GM19099 (cell line): ENCODE measurements around the gene MYPOP.

Experiments
- POLR2A ChIP-seq: IDR thresholded peaks from 3 replicates; pipeline ENCODE4 v1.6.1; 2011; ENCODE audit warnings: low read depth; ENCODE audit not compliant: insufficient read length; ENCODE audit errors: extremely low read depth

MYPOP gene

GRCh38 chr19:45919678-45920077 lies 17.3 kb upstream of the MYPOP start:
- no peak for TF ChIP-seq POLR2A

GRCh38 chr19:45918721-45919120 lies 16.3 kb upstream of the MYPOP start:
- TF ChIP-seq POLR2A, result no peak

- TF ChIP-seq POLR2A, result no peak
Measured at GRCh38 chr19:45917421-45918091, 15.1 kb upstream of the MYPOP start.

GRCh38 chr19:45913874-45914830 lies 11.7 kb upstream of the MYPOP start, which contains the start of gene NANOS2:
Gene NANOS2 (minus strand): TSS chr19:45914778. CDS start chr19:45914693, 85 bp downstream.
- no peak for TF ChIP-seq POLR2A

GRCh38 chr19:45911291-45911690 lies 8.9 kb upstream of the MYPOP start:
- no peak for TF ChIP-seq POLR2A

GRCh38 chr19:45908956-45909355 lies 6.5 kb upstream of the MYPOP start:
- no peak for TF ChIP-seq POLR2A

GRCh38 chr19:45906221-45906620 lies 3.8 kb upstream of the MYPOP start:
- TF ChIP-seq POLR2A, result no peak

- no peak for TF ChIP-seq POLR2A
Measured at GRCh38 chr19:45905011-45905410, 2.6 kb upstream of the MYPOP start.

- TF ChIP-seq POLR2A, result peak; percentile 90
Measured at GRCh38 chr19:45902651-45903625, 525 bp upstream of the MYPOP start.

- TF ChIP-seq POLR2A, result no peak
Measured at GRCh38 chr19:45901432-45901911, 941 bp downstream of the MYPOP start.

- no peak for TF ChIP-seq POLR2A
Measured at GRCh38 chr19:45900738-45901431, 1.5 kb downstream of the MYPOP start.

- no peak for TF ChIP-seq POLR2A
Measured at GRCh38 chr19:45899919-45900589, 2.4 kb downstream of the MYPOP start.

GRCh38 chr19:45899253-45899652 lies 3.2 kb downstream of the MYPOP start:
- TF ChIP-seq POLR2A, result no peak
